HFF-Myc (cell line): ENCODE results near the gene PRSS38.
A peak's percentile ranks its signal among the peaks of the same experiment; 100 is the strongest.

Source experiments
- DNase-seq: peaks from one replicate; pipeline ENCODE4 v3.0.0-alpha.2; 2011; ENCODE audit warnings: low read depth; ENCODE audit errors: extremely low read depth
- H3K4me3 ChIP-seq: replicated peaks from 2 replicates; pipeline ENCODE4 v1.5.1; 2011; ENCODE audit warnings: low read depth, mild to moderate bottlenecking, control low read depth, low read length
- CTCF ChIP-seq: IDR thresholded peaks from 2 replicates; pipeline ENCODE4 v1.5.1; 2012; ENCODE audit warnings: mild to moderate bottlenecking, low read depth, low read length, control low read depth; ENCODE audit errors: missing control alignments

Gene PRSS38

GRCh38 chr1:227797625-227798024 is 17.9 kb upstream of the PRSS38 start:
- no peak overlapping the region for H3K4me3 ChIP-seq
- TF ChIP-seq CTCF, result no peak
- no peak for DNase-seq

GRCh38 chr1:227798078-227798802 is 17.2 kb upstream of the PRSS38 start:
- TF ChIP-seq CTCF, result no peak
- no peak for DNase-seq
- H3K4me3 ChIP-seq, result no peak overlapping the region

- TF ChIP-seq CTCF, result no peak
- H3K4me3 ChIP-seq, result no peak overlapping the region
- DNase-seq, result no peak
Measured at GRCh38 chr1:227799756-227800155, 15.7 kb upstream of the PRSS38 start.

- TF ChIP-seq CTCF, result no peak
- H3K4me3 ChIP-seq, result no peak overlapping the region
- DNase-seq, result no peak
Measured at GRCh38 chr1:227803933-227804332, 11.5 kb upstream of the PRSS38 start.

- H3K4me3 ChIP-seq, result no peak overlapping the region
- no peak for TF ChIP-seq CTCF
- DNase-seq, result peak; percentile 99
Measured at GRCh38 chr1:227805606-227806197, 9.8 kb upstream of the PRSS38 start.

GRCh38 chr1:227808566-227808965 is 6.9 kb upstream of the PRSS38 start:
- TF ChIP-seq CTCF, result no peak

More at GRCh38 chr1:227808566-227808965, 6.9 kb upstream of the PRSS38 start:
- no peak overlapping the region for H3K4me3 ChIP-seq
- no peak for DNase-seq
